NCI-H748 treated with DMSO at 0.1 percent for 48 hours (cell line): Measurements from ENCODE around the gene CFAP92.

Source experiments
- DNase-seq: peaks from one replicate; lab custom pipeline; 2025; lab: John Stamatoyannopoulos, UW

The CFAP92 gene

GRCh38 chr3:128991355-128991895 is 2.5 kb downstream of the CFAP92 start:
- no peak for DNase-seq

GRCh38 chr3:128988286-128988685 is 5.6 kb downstream of the CFAP92 start:
- DNase-seq: no peak

GRCh38 chr3:128987302-128988100 is 6.4 kb downstream of the CFAP92 start:
- no peak for DNase-seq

- DNase-seq: no peak
These were observed 9.3 kb downstream of the CFAP92 start for GRCh38 chr3:128984596-128984995.

- no peak for DNase-seq
These were observed 10.4 kb downstream of the CFAP92 start for GRCh38 chr3:128983293-128984069.

- DNase-seq: no peak
These were observed 18.6 kb downstream of the CFAP92 start for GRCh38 chr3:128975276-128975675.

- DNase-seq: no peak
These were observed 19.8 kb downstream of the CFAP92 start for GRCh38 chr3:128973988-128974564.

- DNase-seq: no peak
These were observed 22.3 kb downstream of the CFAP92 start for GRCh38 chr3:128971421-128972100.

- no peak for DNase-seq
These were observed 23.2 kb downstream of the CFAP92 start for GRCh38 chr3:128970740-128971047.

GRCh38 chr3:128969993-128970739 is 23.7 kb downstream of the CFAP92 start:
- DNase-seq: peak; percentile 9

- no peak for DNase-seq
These were observed 26.0 kb downstream of the CFAP92 start for GRCh38 chr3:128967748-128968355.

- DNase-seq: no peak
These were observed 28.1 kb downstream of the CFAP92 start for GRCh38 chr3:128965818-128966217.

- DNase-seq: no peak
These were observed 28.6 kb downstream of the CFAP92 start for GRCh38 chr3:128965280-128965679.

GRCh38 chr3:128956440-128956839 is 37.4 kb downstream of the CFAP92 start:
- DNase-seq: no peak

GRCh38 chr3:128950223-128950938 is 43.5 kb downstream of the CFAP92 start:
- DNase-seq: no peak

- no peak for DNase-seq
These were observed 44.7 kb downstream of the CFAP92 start for GRCh38 chr3:128949158-128949557.

- no peak for DNase-seq
These were observed 47.5 kb downstream of the CFAP92 start for GRCh38 chr3:128946411-128946810.

- DNase-seq: no peak
These were observed 48.0 kb downstream of the CFAP92 start for GRCh38 chr3:128945878-128946175.

GRCh38 chr3:128945041-128945877 is 48.6 kb downstream of the CFAP92 start:
- no peak for DNase-seq
